Sigmoid colon (tissue), 7 donors: ENCODE measurements around the gene MGAT4C. TPM values are rescaled to one million over a fixed set of nuclear protein-coding genes. Genes with fewer than 3 reads are reported as not detected.

Experiments used
- DNase-seq: peaks from one replicate; pipeline ENCODE4 v3.0.0-alpha.2; 2019
- H3K27ac ChIP-seq, 4 donors: fragments of 200-600 bp; sonication (generic); one replicate each; pipeline ENCODE4 v1.5.1; 2016 to 2019; ENCODE audit warnings: mild to moderate bottlenecking in 1 of 4
- H3K27me3 ChIP-seq, 3 donors: fragments of 200-600 bp; sonication (generic); one replicate each; pipeline ENCODE4 v1.5.1; 2019; ENCODE audit warnings: mild to moderate bottlenecking in 1 of 3
- H3K36me3 ChIP-seq, 4 donors: fragments of 200-600 bp; sonication (generic); one replicate each; pipeline ENCODE4 v1.5.1; 2016 to 2019
- H3K4me1 ChIP-seq, 4 donors: fragments of 200-600 bp; sonication (generic); one replicate each; pipeline ENCODE4 v1.5.1; 2017 to 2019
- H3K4me3 ChIP-seq, 4 donors: fragments of 200-600 bp; sonication (generic); one replicate each; pipeline ENCODE4 v1.5.1; 2017 to 2019; ENCODE audit warnings: mild to moderate bottlenecking in 2 of 4, moderate library complexity in 1 of 4
- H3K9me3 ChIP-seq, 4 donors: fragments of 200-600 bp in 3 of 4; sonication (generic) in 3 of 4; one replicate each; pipeline versions ENCODE4 v1.5.1 to v1.6.1; 2013 to 2019
- CTCF ChIP-seq, 4 experiments: fragments of 450-650 bp in 3 of 4; fragments of 200-600 bp in 1 of 4; IDR thresholded peaks; one replicate each; pipeline ENCODE4 v1.5.1; 2016 to 2019; ENCODE audit warnings: antibody characterized with exemption in 4 of 4, mild to moderate bottlenecking in 3 of 4, moderate library complexity in 2 of 4
- EP300 ChIP-seq, 4 donors: sonication (generic); formaldehyde crosslinking; IDR thresholded peaks; one replicate each; pipeline ENCODE4 v1.6.1; 2017; ENCODE audit warnings: antibody characterized with exemption in 4 of 4
- POLR2A ChIP-seq, 2 donors: fragments of 450-650 bp; IDR thresholded peaks; one replicate each; pipeline ENCODE4 v1.6.1; 2016; ENCODE audit warnings: antibody characterized with exemption in 2 of 2, mild to moderate bottlenecking in 2 of 2, moderate library complexity in 2 of 2
- POLR2AphosphoS5 ChIP-seq, 4 donors: sonication (generic); formaldehyde crosslinking; IDR thresholded peaks; one replicate each; pipeline ENCODE4 v1.6.1; 2017; ENCODE audit warnings: antibody characterized with exemption in 4 of 4
- WGBS, 2 donors: extraction: QIAGEN DNeasy Blood & Tissue Kit; methylation state at CpG; one replicate each; pipeline ENCODE4 v1.1.7; 2013; 5-methylcytosine and 5-hydroxymethylcytosine counted together
- intact Hi-C: fragments of 100-400 bp; cut with DNase I; formaldehyde crosslinking; loops from one replicate; pipeline ENCODE4 v1.15.1; 2023
- polyA plus RNA-seq, 3 donors: library from polyadenylated mRNA; stranded (reverse); fragments of 200-250 nt; gene quantifications; one replicate each; pipeline ENCODE4 v1.2.3, GENCODE V29; 2013
- total RNA-seq, 4 donors: library from RNA; depleted of rRNA; stranded (reverse); fragments of >200 nt; gene quantifications; one replicate each; pipeline ENCODE4 v1.1.0, GENCODE V29; 2016
- donor health status: healthy with polysubstance abuse.
- donor health status: Bipolar disorder and iron deficiency.
- donor health status: healthy.

The MGAT4C gene
- total and polyA plus RNA-seq, 7 donors: 0.04 to 1.1 (median 0.55) TPM; not detected in 2

- intact Hi-C loops: no loop called here
- Histone ChIP-seq H3K27ac (no peak overlapping the region), H3K36me3 (no peaks in the 10 kb centered on the region), H3K4me1 (no peaks in the 10 kb centered on the region), H3K9me3 (no peaks in the 10 kb centered on the region), H3K4me3 (no peak overlapping the region), H3K27me3 (no peaks in the 10 kb centered on the region)
- 67 to 72% methylated on average over 2 of the region's 2 CpGs for WGBS, 2 donors
- no peak for DNase-seq
- no peak for TF ChIP-seq POLR2A (IDR thresholded peaks at IDR 0.05)
- TF ChIP-seq POLR2AphosphoS5 (IDR thresholded peaks at IDR 0.05): no peak
Observed at GRCh38 chr12:86172913-86173443, 83.2 kb downstream of the MGAT4C start.

- Histone ChIP-seq H3K27ac (no peak overlapping the region), H3K9me3 (no peaks in the 10 kb centered on the region), H3K4me3 (no peak overlapping the region), H3K4me1 (no peaks in the 10 kb centered on the region), H3K36me3 (no peaks in the 10 kb centered on the region), H3K27me3 (no peaks in the 10 kb centered on the region)
- WGBS, 2 donors: 61 to 80% methylated on average over 1 of the region's 1 CpG
- intact Hi-C loops: no loop called here
- TF ChIP-seq POLR2AphosphoS5 (IDR thresholded peaks at IDR 0.05) (no peak), POLR2A (IDR thresholded peaks at IDR 0.05) (no peak), CTCF (IDR thresholded peaks at IDR 0.05) (no peak), EP300 (IDR thresholded peaks at IDR 0.05) (no peak)
- DNase-seq: no peak
Observed at GRCh38 chr12:86170051-86170450, 86.1 kb downstream of the MGAT4C start.

- 70 to 90% methylated on average over 4 of the region's 4 CpGs for WGBS, 2 donors
- intact Hi-C loops: no loop called here
- Histone ChIP-seq H3K4me1 (no peaks in the 10 kb centered on the region), H3K36me3 (no peaks in the 10 kb centered on the region), H3K27ac (no peak overlapping the region), H3K9me3 (no peaks in the 10 kb centered on the region), H3K4me3 (no peak overlapping the region), H3K27me3 (no peaks in the 10 kb centered on the region)
- no peak for DNase-seq
- TF ChIP-seq CTCF (IDR thresholded peaks at IDR 0.05): no peak
- no peak for TF ChIP-seq POLR2A (IDR thresholded peaks at IDR 0.05)
- TF ChIP-seq EP300 (IDR thresholded peaks at IDR 0.05): no peak
- TF ChIP-seq POLR2AphosphoS5 (IDR thresholded peaks at IDR 0.05): no peak
Observed at GRCh38 chr12:86158956-86159355, 97.2 kb downstream of the MGAT4C start.

- Histone ChIP-seq H3K9me3 (no peaks in the 10 kb centered on the region), H3K36me3 (no peaks in the 10 kb centered on the region), H3K4me1 (no peaks in the 10 kb centered on the region), H3K27me3 (no peaks in the 10 kb centered on the region), H3K4me3 (no peak overlapping the region), H3K27ac (no peak overlapping the region)
- intact Hi-C loops: no loop called here
- WGBS, 2 donors: 69 to 84% methylated on average over 6 of the region's 6 CpGs
- DNase-seq: no peak
- TF ChIP-seq CTCF (IDR thresholded peaks at IDR 0.05) (no peak), POLR2A (IDR thresholded peaks at IDR 0.05) (no peak), EP300 (IDR thresholded peaks at IDR 0.05) (no peak), POLR2AphosphoS5 (IDR thresholded peaks at IDR 0.05) (no peak)
Observed at GRCh38 chr12:86154620-86155019, 101.6 kb downstream of the MGAT4C start.

- no peaks in the 10 kb centered on the region for H3K9me3 ChIP-seq
- DNase-seq: no peak
- H3K27ac ChIP-seq: no peak overlapping the region
- no peak overlapping the region for H3K4me3 ChIP-seq
- H3K27me3 ChIP-seq: no peaks in the 10 kb centered on the region
- no peaks in the 10 kb centered on the region for H3K36me3 ChIP-seq
- no peaks in the 10 kb centered on the region for H3K4me1 ChIP-seq
- TF ChIP-seq POLR2A (IDR thresholded peaks at IDR 0.05) (no peak), CTCF (IDR thresholded peaks at IDR 0.05) (no peak), POLR2AphosphoS5 (IDR thresholded peaks at IDR 0.05) (no peak), EP300 (IDR thresholded peaks at IDR 0.05) (no peak)
- intact Hi-C loops: no loop called here
Observed at GRCh38 chr12:86148612-86149011, 107.6 kb downstream of the MGAT4C start.
